OCI-LY3 (cell line): ENCODE data around the gene SENP1.

Experiments
- H2AFZ ChIP-seq: fragments of 200-600, 300-600 bp; shearing (Covaris generic); 2 replicates; pipeline ENCODE4 v1.6.0; 2014; ENCODE audit warnings: antibody characterized with exemption, low read depth, low read length
- H3K27ac ChIP-seq: fragments of 200-600, 300-600 bp; sonication (generic); 2 replicates; pipeline ENCODE4 v1.5.1; 2014; ENCODE audit warnings: mild to moderate bottlenecking, low read length, moderate library complexity, mixed read lengths
- H3K27me3 ChIP-seq: fragments of 200-600, 300-600 bp; sonication (generic); 2 replicates; pipeline ENCODE4 v1.6.1; 2014; ENCODE audit warnings: low read depth, low read length, mixed read lengths
- H3K36me3 ChIP-seq: fragments of 200-600, 300-600 bp; sonication (generic); replicated peaks from 2 replicates; pipeline ENCODE3; 2014; ENCODE audit warnings: low read depth, low read length, mixed read lengths
- H3K4me1 ChIP-seq: fragments of 300-600, 200-600 bp; sonication (generic); 2 replicates; pipeline ENCODE4 v1.6.1; 2014; ENCODE audit warnings: low read length, mixed read lengths
- H3K4me2 ChIP-seq: fragments of 200-600, 300-600 bp; sonication (generic); 2 replicates; pipeline ENCODE4 v1.6.1; 2014; ENCODE audit warnings: low read length, mixed read lengths
- H3K4me3 ChIP-seq: fragments of 300-600, 200-600 bp; sonication (generic); 2 replicates; pipeline ENCODE4 v1.5.1; 2014; ENCODE audit warnings: antibody characterized with exemption, mild to moderate bottlenecking, low read length, moderate library complexity
- H3K79me2 ChIP-seq: fragments of 300-600, 200-600 bp; shearing (Covaris generic); 2 replicates; pipeline ENCODE4 v1.6.1; 2014; ENCODE audit warnings: mild to moderate bottlenecking, low read length, mixed read lengths
- H3K9ac ChIP-seq: fragments of 300-600, 200-600 bp; shearing (Covaris generic); 2 replicates; pipeline ENCODE4 v1.6.0; 2014; ENCODE audit warnings: mild to moderate bottlenecking, low read length, moderate library complexity
- H3K9me3 ChIP-seq: fragments of 200-600, 300-600 bp; shearing (Covaris generic); 2 replicates; pipeline ENCODE4 v1.6.1; 2014; ENCODE audit warnings: low read length, mixed read lengths; ENCODE audit not compliant: insufficient read depth
- H4K20me1 ChIP-seq: fragments of 200-600, 300-600 bp; sonication (generic); 2 replicates; pipeline ENCODE4 v1.6.1; 2016; ENCODE audit warnings: low read length, mixed read lengths; ENCODE audit not compliant: insufficient read depth
- EZH2phosphoT487 ChIP-seq: fragments of 200-600 bp; shearing (Covaris generic); IDR thresholded peaks from 2 replicates; pipeline ENCODE4 v1.6.1; 2018; ENCODE audit warnings: antibody characterized with exemption, mixed run types, low read depth
- TF ChIP-seq, protein P1 (sequence below): fragments of 200-600, 300-600 bp; sonication (generic); IDR thresholded peaks from 2 replicates; pipeline ENCODE4 v1.5.1; 2014; ENCODE audit warnings: antibody characterized with exemption, low read length, low read depth

SENP1 gene

DNA sequence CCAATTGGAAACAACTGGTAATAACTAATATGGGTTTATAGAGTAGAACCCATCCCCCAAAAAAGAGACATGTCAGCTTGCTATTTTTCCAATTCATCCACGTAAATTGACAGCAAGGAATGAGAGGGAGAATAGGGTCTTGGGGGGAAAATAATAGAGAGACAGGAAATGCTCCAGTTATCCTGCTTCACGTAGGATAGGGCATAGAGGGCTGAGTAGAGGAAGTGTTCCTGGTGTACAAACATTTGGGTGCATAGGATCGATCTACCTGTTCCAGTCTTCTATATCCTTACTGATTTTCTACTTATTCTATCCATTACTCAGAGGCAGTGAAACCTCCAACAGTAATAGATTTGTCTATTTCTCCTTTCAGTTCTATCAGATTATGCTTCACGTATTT, 52.0 kb downstream of the SENP1 start:
- Histone ChIP-seq H3K9me3 (peaks cover 5% of the 10 kb centered on the region; the same call in 1 of the 2 replicates), H2AFZ (no peak overlapping the region), H4K20me1 (no peaks in the 10 kb centered on the region), H3K4me1 (no peaks in the 10 kb centered on the region), H3K4me2 (no peak overlapping the region), H3K27me3 (no peaks in the 10 kb centered on the region), H3K27ac (no peak overlapping the region), H3K79me2 (no peaks in the 10 kb centered on the region), H3K9ac (no peak overlapping the region), H3K36me3 (peaks cover 19% of the 10 kb centered on the region), H3K4me3 (no peak overlapping the region)
- no peak for TF ChIP-seq EZH2phosphoT487
- TF ChIP-seq, protein P1, sequence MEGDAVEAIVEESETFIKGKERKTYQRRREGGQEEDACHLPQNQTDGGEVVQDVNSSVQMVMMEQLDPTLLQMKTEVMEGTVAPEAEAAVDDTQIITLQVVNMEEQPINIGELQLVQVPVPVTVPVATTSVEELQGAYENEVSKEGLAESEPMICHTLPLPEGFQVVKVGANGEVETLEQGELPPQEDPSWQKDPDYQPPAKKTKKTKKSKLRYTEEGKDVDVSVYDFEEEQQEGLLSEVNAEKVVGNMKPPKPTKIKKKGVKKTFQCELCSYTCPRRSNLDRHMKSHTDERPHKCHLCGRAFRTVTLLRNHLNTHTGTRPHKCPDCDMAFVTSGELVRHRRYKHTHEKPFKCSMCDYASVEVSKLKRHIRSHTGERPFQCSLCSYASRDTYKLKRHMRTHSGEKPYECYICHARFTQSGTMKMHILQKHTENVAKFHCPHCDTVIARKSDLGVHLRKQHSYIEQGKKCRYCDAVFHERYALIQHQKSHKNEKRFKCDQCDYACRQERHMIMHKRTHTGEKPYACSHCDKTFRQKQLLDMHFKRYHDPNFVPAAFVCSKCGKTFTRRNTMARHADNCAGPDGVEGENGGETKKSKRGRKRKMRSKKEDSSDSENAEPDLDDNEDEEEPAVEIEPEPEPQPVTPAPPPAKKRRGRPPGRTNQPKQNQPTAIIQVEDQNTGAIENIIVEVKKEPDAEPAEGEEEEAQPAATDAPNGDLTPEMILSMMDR: no peak

DNA sequence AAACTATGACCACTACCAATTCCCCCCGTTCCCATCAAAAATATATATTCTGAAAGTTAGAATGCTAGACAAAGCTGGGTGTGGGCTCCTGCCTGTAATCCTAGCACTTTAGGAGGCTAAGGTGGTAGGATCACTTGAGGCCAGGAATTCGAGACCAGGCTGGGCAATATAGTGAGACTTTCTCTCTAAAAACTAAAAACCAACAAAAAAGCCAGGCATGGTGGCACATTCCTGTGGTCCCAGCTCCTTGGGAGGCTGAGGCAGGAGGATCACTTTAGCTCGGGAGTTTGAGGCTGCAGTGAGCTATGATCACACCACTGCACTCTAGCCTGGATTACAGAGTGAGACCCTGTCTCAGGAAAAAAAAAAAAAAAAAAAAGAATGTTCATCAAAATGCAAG, 52.8 kb downstream of the SENP1 start:
- no peaks in the 10 kb centered on the region for H3K79me2 ChIP-seq
- H2AFZ ChIP-seq: no peak overlapping the region
- no peaks in the 10 kb centered on the region for H4K20me1 ChIP-seq
- peaks cover 15% of the 10 kb centered on the region for H3K36me3 ChIP-seq
- no peak overlapping the region for H3K9ac ChIP-seq
- H3K27me3 ChIP-seq: no peaks in the 10 kb centered on the region
- TF ChIP-seq, protein P1: no peak
- H3K4me3 ChIP-seq: no peak overlapping the region
- no peaks in the 10 kb centered on the region for H3K4me1 ChIP-seq
- H3K27ac ChIP-seq: no peak overlapping the region
- no peak overlapping the region for H3K4me2 ChIP-seq
- H3K9me3 ChIP-seq: no peaks in the 10 kb centered on the region

DNA sequence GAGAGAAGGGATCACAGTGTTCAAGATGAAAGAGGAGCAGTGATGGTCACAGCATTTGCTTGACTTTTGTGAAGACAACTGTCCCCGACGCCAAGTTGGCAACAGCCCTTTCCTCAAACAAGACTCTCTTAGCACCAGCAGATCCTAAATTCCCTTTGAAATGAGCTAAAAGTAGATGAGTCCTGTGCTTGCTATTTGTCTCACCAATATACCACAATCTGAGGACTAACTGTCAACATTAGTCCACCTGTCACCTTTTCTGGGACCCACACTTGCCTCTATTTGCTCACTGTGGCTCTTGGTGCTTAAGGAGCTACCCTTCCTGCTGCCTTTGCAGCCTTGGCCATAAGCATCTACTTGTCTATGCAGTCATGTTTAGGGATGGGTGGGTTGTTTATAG, 54.2 kb downstream of the SENP1 start:
- Histone ChIP-seq H3K27me3 (no peaks in the 10 kb centered on the region), H3K9me3 (no peaks in the 10 kb centered on the region), H3K4me1 (no peaks in the 10 kb centered on the region), H3K4me3 (no peak overlapping the region), H3K9ac (no peak overlapping the region), H2AFZ (no peak overlapping the region), H3K36me3 (peaks cover 21% of the 10 kb centered on the region), H4K20me1 (no peaks in the 10 kb centered on the region), H3K79me2 (no peaks in the 10 kb centered on the region), H3K27ac (no peak overlapping the region), H3K4me2 (no peak overlapping the region)
- no peak for TF ChIP-seq EZH2phosphoT487
- TF ChIP-seq, protein P1: no peak

DNA sequence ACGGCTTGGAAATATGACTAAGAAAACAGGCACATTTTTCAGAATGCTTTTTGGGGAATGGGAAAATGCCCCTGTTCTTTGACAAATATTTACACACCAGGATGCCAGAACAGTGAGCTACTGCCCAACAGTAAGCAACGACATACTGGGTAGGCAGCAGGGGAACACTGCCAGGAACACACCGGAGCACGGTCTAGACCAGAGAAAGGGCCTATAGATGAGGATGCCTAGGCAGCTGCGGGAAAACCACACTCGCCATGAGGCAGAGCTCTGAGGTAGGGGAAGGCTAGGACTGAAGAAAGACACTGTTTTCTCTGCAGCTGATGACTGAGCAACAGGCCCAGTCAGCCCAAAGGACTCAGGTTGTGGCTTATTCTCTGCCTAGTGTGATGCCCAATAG, 55.7 kb downstream of the SENP1 start:
- Histone ChIP-seq H4K20me1 (no peaks in the 10 kb centered on the region), H3K79me2 (no peaks in the 10 kb centered on the region), H3K4me2 (no peak overlapping the region), H3K4me3 (no peak overlapping the region), H3K4me1 (no peaks in the 10 kb centered on the region), H2AFZ (no peak overlapping the region), H3K27me3 (no peaks in the 10 kb centered on the region), H3K9me3 (no peaks in the 10 kb centered on the region), H3K36me3 (peaks cover 30% of the 10 kb centered on the region), H3K27ac (no peak overlapping the region), H3K9ac (no peak overlapping the region)
- TF ChIP-seq, protein P1: no peak
- TF ChIP-seq EZH2phosphoT487: no peak
